Type B pancreatic cell (in vitro differentiated cells): ENCODE results near the gene USP26. TPM values are rescaled to one million over a fixed set of nuclear protein-coding genes. Genes with fewer than 3 reads are reported as not detected.

Experiments
- DNase-seq: peaks from one replicate; pipeline ENCODE4 v3.0.0; 2021; ENCODE audit warnings: mixed read lengths; ENCODE audit not compliant: unreplicated experiment; ENCODE audit errors: extremely low spot score
- H3K27ac Mint-ChIP-seq: 2 replicates; pipeline ENCODE4 v1.8.0; 2021; ENCODE audit warnings: mild to moderate bottlenecking, mixed read lengths
- H3K27me3 Mint-ChIP-seq: 2 replicates; pipeline ENCODE4 v1.8.0; 2021; ENCODE audit warnings: mixed read lengths
- H3K36me3 Mint-ChIP-seq: 2 replicates; pipeline ENCODE4 v1.8.0; 2021; ENCODE audit warnings: mixed read lengths
- H3K4me1 Mint-ChIP-seq: one replicate; pipeline ENCODE4 v1.8.0; 2021; ENCODE audit warnings: mixed read lengths; ENCODE audit not compliant: unreplicated experiment
- H3K4me3 Mint-ChIP-seq: 2 replicates; pipeline ENCODE4 v1.8.0; 2021; ENCODE audit warnings: mild to moderate bottlenecking, mixed read lengths
- H3K9me3 Mint-ChIP-seq: 2 replicates; pipeline ENCODE4 v1.8.0; 2021; ENCODE audit warnings: mixed read lengths
- CTCF ChIP-seq: fragments of 200-600 bp; sonication (generic); conservative IDR thresholded peaks from 2 replicates; pipeline ENCODE4 v1.5.0; 2021; ENCODE audit warnings: antibody characterized with exemption, mild to moderate bottlenecking
- long read RNA-seq: library from polyadenylated mRNA; unstranded; transcript quantifications from one replicate; pipeline ENCODE4 v2.0.0, GENCODE V29; 2020
- total RNA-seq: library from RNA; stranded (reverse); gene quantifications from 2 replicates; pipeline ENCODE4 v1.2.1, GENCODE V29; 2021; ENCODE audit warnings: low replicate concordance

Gene USP26, protein sequence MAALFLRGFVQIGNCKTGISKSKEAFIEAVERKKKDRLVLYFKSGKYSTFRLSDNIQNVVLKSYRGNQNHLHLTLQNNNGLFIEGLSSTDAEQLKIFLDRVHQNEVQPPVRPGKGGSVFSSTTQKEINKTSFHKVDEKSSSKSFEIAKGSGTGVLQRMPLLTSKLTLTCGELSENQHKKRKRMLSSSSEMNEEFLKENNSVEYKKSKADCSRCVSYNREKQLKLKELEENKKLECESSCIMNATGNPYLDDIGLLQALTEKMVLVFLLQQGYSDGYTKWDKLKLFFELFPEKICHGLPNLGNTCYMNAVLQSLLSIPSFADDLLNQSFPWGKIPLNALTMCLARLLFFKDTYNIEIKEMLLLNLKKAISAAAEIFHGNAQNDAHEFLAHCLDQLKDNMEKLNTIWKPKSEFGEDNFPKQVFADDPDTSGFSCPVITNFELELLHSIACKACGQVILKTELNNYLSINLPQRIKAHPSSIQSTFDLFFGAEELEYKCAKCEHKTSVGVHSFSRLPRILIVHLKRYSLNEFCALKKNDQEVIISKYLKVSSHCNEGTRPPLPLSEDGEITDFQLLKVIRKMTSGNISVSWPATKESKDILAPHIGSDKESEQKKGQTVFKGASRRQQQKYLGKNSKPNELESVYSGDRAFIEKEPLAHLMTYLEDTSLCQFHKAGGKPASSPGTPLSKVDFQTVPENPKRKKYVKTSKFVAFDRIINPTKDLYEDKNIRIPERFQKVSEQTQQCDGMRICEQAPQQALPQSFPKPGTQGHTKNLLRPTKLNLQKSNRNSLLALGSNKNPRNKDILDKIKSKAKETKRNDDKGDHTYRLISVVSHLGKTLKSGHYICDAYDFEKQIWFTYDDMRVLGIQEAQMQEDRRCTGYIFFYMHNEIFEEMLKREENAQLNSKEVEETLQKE
- total RNA-seq = not detected in 2 replicates
- long read RNA-seq = 0 reads

DNA sequence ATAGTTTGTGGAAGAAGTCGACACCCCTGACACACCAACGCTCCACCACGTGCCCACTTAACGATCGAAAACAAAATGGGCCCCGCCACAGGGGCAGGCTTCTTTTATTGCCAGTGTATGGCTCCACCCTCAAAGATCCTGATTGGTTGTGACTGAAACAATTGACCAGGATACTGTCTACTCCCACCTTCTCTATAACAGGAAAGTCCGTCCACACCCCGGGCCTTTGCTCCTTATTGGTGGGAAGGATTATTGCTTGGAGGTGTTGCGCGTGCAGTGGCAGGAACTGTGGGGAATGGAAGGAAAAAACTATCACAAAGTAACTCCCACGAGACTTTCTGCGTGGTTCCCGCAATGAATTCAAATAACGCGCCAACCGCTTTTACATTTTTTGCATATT, at the start of gene USP26:
Gene USP26, minus strand, starts transcription at position 79 of the 400 bp plus-strand sequence. CDS start 68,889 bp downstream, outside the sequence.
- H3K4me3 Mint-ChIP-seq = no peak within 1 kb of the TSS
- TF ChIP-seq CTCF = no peak

DNA sequence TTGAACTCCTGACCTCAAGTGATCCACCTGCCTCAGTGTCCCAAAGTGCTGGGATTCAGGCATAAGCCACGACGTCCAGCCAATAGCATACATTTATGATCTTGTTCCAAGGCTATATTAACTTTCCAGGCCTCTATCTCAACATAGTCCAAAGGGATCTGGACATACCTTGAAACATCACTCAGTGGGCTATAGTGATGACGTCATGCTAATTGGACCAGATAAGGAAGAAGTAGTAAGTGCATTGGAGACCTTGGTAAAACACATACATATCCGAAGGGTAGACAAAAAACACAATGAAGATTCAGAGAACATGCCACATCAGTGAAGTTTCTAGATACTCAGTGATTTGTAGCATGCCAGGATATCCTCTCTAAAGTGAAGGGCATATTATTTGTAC, 37.4 kb upstream of the USP26 start:
- no peak overlapping the region for H3K27ac Mint-ChIP-seq
- TF ChIP-seq CTCF = no peak
- no peaks in the 10 kb centered on the region for H3K4me1 Mint-ChIP-seq
- no peak overlapping the region for H3K4me3 Mint-ChIP-seq
- H3K9me3 Mint-ChIP-seq = no peaks in the 10 kb centered on the region
- DNase-seq = no peak
- H3K27me3 Mint-ChIP-seq = no peaks in the 10 kb centered on the region
- H3K36me3 Mint-ChIP-seq = no peaks in the 10 kb centered on the region

More for the DNA sequence above, at the start of gene USP26:
- Mint-ChIP-seq H3K27me3 (no peaks in the 10 kb centered on the region), H3K27ac (no peak within 1 kb of the TSS), H3K4me1 (no peaks in the 10 kb centered on the region), H3K36me3 (no peaks in the 10 kb centered on the region), H3K9me3 (no peaks in the 10 kb centered on the region)
- DNase-seq = no peak

DNA sequence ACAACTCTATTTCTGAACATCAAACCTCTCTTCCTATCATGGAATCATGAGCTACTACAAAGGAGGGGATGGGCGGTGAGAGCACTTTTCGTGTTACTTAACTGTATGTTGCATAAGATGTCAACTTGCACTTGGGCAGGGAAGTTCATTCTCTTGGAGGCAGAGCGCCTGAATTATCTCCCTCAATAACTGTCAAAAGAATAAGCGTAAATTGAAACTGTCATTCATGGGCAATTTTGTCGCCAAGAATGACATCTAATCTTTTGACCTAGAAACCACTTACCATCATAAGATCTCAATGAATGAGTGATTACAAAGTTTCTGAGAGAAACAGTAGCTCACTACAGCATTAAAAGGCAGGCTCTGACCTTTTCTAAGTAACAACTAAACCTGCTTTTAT, 23.5 kb upstream of the USP26 start:
- H3K4me1 Mint-ChIP-seq = no peaks in the 10 kb centered on the region
- H3K36me3 Mint-ChIP-seq = no peaks in the 10 kb centered on the region
- H3K9me3 Mint-ChIP-seq = peaks cover 4% of the 10 kb centered on the region
- no peak for DNase-seq
- no peak for TF ChIP-seq CTCF
- peaks cover 18% of the 10 kb centered on the region for H3K27me3 Mint-ChIP-seq
- H3K27ac Mint-ChIP-seq = no peak overlapping the region
- no peak overlapping the region for H3K4me3 Mint-ChIP-seq

DNA sequence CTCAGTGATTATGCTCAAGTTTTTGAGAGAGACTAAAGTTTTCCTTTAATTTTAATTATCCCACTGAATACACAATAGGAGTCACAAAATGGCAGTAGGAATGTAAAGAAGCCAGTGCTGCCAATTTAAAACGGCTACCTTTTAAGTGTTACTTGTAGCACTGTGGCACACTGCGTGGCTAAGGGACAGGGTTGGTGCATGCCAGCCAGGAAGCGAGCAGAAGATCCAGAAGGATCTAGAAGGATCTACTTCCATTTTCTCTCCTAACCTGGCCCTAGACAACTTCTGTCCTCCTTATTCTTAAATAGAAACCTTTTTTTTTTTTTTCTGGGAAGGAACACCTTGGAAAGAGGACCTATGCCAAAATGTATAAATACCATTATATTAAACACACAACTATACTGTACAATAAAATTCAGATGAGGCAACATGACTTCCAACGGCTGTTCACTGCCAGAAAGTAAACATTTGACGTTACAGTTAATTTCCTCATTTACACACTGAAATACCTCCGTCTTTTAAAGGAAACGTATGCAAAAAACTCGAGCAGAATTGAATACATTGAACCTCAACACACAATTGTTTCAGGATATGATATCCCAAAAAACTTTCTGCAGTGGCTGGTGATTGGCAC, 2.7 kb downstream of the USP26 start:
- no peak for TF ChIP-seq CTCF
- H3K36me3 Mint-ChIP-seq = no peaks in the 10 kb centered on the region
- no peaks in the 10 kb centered on the region for H3K9me3 Mint-ChIP-seq
- no peak for DNase-seq
- H3K4me1 Mint-ChIP-seq = no peaks in the 10 kb centered on the region
- no peak overlapping the region for H3K4me3 Mint-ChIP-seq
- no peak overlapping the region for H3K27ac Mint-ChIP-seq
- H3K27me3 Mint-ChIP-seq = no peaks in the 10 kb centered on the region

- Mint-ChIP-seq H3K9me3 (no peaks in the 10 kb centered on the region), H3K4me3 (no peak overlapping the region), H3K4me1 (no peaks in the 10 kb centered on the region), H3K36me3 (no peaks in the 10 kb centered on the region), H3K27me3 (no peaks in the 10 kb centered on the region), H3K27ac (no peak overlapping the region)
- no peak for DNase-seq
- TF ChIP-seq CTCF = no peak
Observed at GRCh38 chrX:133090236-133090809, 6.6 kb downstream of the USP26 start.
